HG03565 (cell line): Measurements from ENCODE around the gene STARD5.
A peak's percentile ranks its signal among the peaks of the same experiment; 100 is the strongest.
"Not testable (repeated sequence)": the region's sequence is repeated elsewhere in the genome, so short reads cannot be mapped to it uniquely, and the experiment has no call there.

Source experiments
- ATAC-seq: cut with Tn5 transposase; IDR thresholded peaks from one replicate; pipeline ENCODE4 v1.9.1; 2021; ENCODE audit warnings: mild to moderate bottlenecking, moderate library complexity; ENCODE audit not compliant: unreplicated experiment

Gene STARD5

GRCh38 chr15:81323944-81324881 is at the start of gene STARD5:
Gene STARD5 (minus strand): TSS chr15:81324141. CDS start chr15:81324099, 42 bp downstream.
- peak; percentile 97 for ATAC-seq

GRCh38 chr15:81373176-81373575 is 49.2 kb upstream of the STARD5 start:
- no peak for ATAC-seq

- no peak for ATAC-seq
Observed at GRCh38 chr15:81372575-81372974, 48.6 kb upstream of the STARD5 start.

GRCh38 chr15:81363718-81364500 is 40.0 kb upstream of the STARD5 start:
- no peak for ATAC-seq

GRCh38 chr15:81363276-81363675 is 39.3 kb upstream of the STARD5 start:
- no peak for ATAC-seq

- ATAC-seq, result no peak
Observed at GRCh38 chr15:81362790-81363189, 38.8 kb upstream of the STARD5 start.

- ATAC-seq, result no peak
Observed at GRCh38 chr15:81361891-81362290, 38.0 kb upstream of the STARD5 start.

GRCh38 chr15:81360491-81360890 is 36.5 kb upstream of the STARD5 start:
- ATAC-seq, result no peak

- ATAC-seq, result no peak
Observed at GRCh38 chr15:81358248-81358647, 34.3 kb upstream of the STARD5 start.

GRCh38 chr15:81357180-81357686 is 33.3 kb upstream of the STARD5 start:
- ATAC-seq, result no peak

- ATAC-seq, result no peak
Observed at GRCh38 chr15:81356252-81356651, 32.3 kb upstream of the STARD5 start.

- ATAC-seq, result no peak
Observed at GRCh38 chr15:81351651-81352050, 27.7 kb upstream of the STARD5 start.

GRCh38 chr15:81349271-81349670 is 25.3 kb upstream of the STARD5 start:
- no peak for ATAC-seq

- not testable (repeated sequence) for ATAC-seq
Observed at GRCh38 chr15:81348691-81349090, 24.8 kb upstream of the STARD5 start.

- ATAC-seq, result no peak
Observed at GRCh38 chr15:81347910-81348309, 24.0 kb upstream of the STARD5 start.

- ATAC-seq, result no peak
Observed at GRCh38 chr15:81346611-81347010, 22.7 kb upstream of the STARD5 start.

- ATAC-seq, result no peak
Observed at GRCh38 chr15:81343371-81343770, 19.4 kb upstream of the STARD5 start.

- no peak for ATAC-seq
Observed at GRCh38 chr15:81341351-81341750, 17.4 kb upstream of the STARD5 start.

- no peak for ATAC-seq
Observed at GRCh38 chr15:81339851-81340250, 15.9 kb upstream of the STARD5 start.

GRCh38 chr15:81339321-81339720 is 15.4 kb upstream of the STARD5 start:
- no peak for ATAC-seq

- no peak for ATAC-seq
Observed at GRCh38 chr15:81338170-81339007, 14.4 kb upstream of the STARD5 start.
